Uterus (tissue), 4 donors: ENCODE results near the gene DNM3. TPM values are rescaled to one million over a fixed set of nuclear protein-coding genes. Genes with fewer than 3 reads are reported as not detected.

Experiments used
- DNase-seq, 2 donors: peaks; one replicate each; pipeline ENCODE4 v3.0.0-alpha.2; 2019 to 2020
- H3K27ac ChIP-seq, 2 donors: fragments of 200-600 bp; sonication (generic); 1 replicate in 1 of 2; 2 replicates in 1 of 2; pipeline ENCODE4 v1.5.1; 2016 to 2018
- H3K27me3 ChIP-seq, 2 donors: fragments of 200-600 bp; sonication (generic); one replicate each; pipeline ENCODE4 v1.5.1; 2018 to 2019; ENCODE audit warnings: control low read depth in 1 of 2
- H3K36me3 ChIP-seq, 2 donors: fragments of 200-600 bp; sonication (generic); one replicate each; pipeline ENCODE4 v1.5.1; 2019; ENCODE audit warnings: control low read depth in 1 of 2
- H3K4me1 ChIP-seq, 2 donors: fragments of 200-600 bp; sonication (generic); one replicate each; pipeline ENCODE4 v1.5.1; 2018 to 2019; ENCODE audit warnings: control low read depth in 1 of 2
- H3K4me3 ChIP-seq, 2 donors: fragments of 200-600 bp; sonication (generic); 1 replicate in 1 of 2; 2 replicates in 1 of 2; pipeline ENCODE4 v1.5.1; 2018 to 2019; ENCODE audit warnings: mild to moderate bottlenecking in 1 of 2
- H3K9me3 ChIP-seq, 2 donors: fragments of 200-600 bp; sonication (generic); one replicate each; pipeline ENCODE4 v1.5.1; 2019; ENCODE audit warnings: control low read depth in 1 of 2
- CTCF ChIP-seq, 4 experiments: fragments of 200-600 bp in 2 of 4; fragments of 450-650 bp in 2 of 4; sonication (generic) in 2 of 4; IDR thresholded peaks; one replicate each; pipeline ENCODE4 v1.5.1; 2016 to 2019; ENCODE audit warnings: antibody characterized with exemption in 4 of 4, mild to moderate bottlenecking in 2 of 4, moderate library complexity in 1 of 4
- POLR2A ChIP-seq, 2 donors: fragments of 450-650 bp; IDR thresholded peaks; one replicate each; pipeline ENCODE4 v1.6.1; 2016; ENCODE audit warnings: antibody characterized with exemption in 2 of 2, mild to moderate bottlenecking in 1 of 2, moderate library complexity in 1 of 2
- intact Hi-C: fragments of 100-400 bp; cut with DNase I; formaldehyde crosslinking; loops from one replicate; pipeline ENCODE4 v1.15.1; 2023; ENCODE audit warnings: low total_unique reads
- total RNA-seq, 4 donors: library from RNA; depleted of rRNA in 3 of 4; stranded (reverse); fragments of >200 nt in 3 of 4; gene quantifications; one replicate each; pipeline versions ENCODE4 v1.1.0 to v1.2.4, GENCODE V29; 2014 to 2023
- donor health status: DM: yes; HTN: yes; CAD: no.

DNM3 gene
- total RNA-seq, 4 donors from 2014 or later = 4.7 to 49.2 (median 14.6) TPM

- Histone ChIP-seq H3K9me3 (no peaks in the 10 kb centered on the region), H3K4me3 (no peak overlapping the region), H3K27ac (no peak overlapping the region), H3K27me3 (no peaks in the 10 kb centered on the region), H3K4me1 (no peaks in the 10 kb centered on the region), H3K36me3 (no peaks in the 10 kb centered on the region)
- intact Hi-C loops = no loop called here
- no peak for TF ChIP-seq CTCF (IDR thresholded peaks at IDR 0.05)
- TF ChIP-seq POLR2A (IDR thresholded peaks at IDR 0.05) = no peak
- no peak for DNase-seq
Measured at GRCh38 chr1:172003766-172004530, 162.7 kb downstream of the DNM3 start.

GRCh38 chr1:172004671-172005070 lies 163.4 kb downstream of the DNM3 start:
- no peak overlapping the region for H3K4me3 ChIP-seq
- TF ChIP-seq CTCF (IDR thresholded peaks at IDR 0.05) = no peak
- no peak for TF ChIP-seq POLR2A (IDR thresholded peaks at IDR 0.05)
- DNase-seq = no peak
- H3K9me3 ChIP-seq = no peaks in the 10 kb centered on the region
- intact Hi-C loops = no loop called here
- H3K4me1 ChIP-seq = no peaks in the 10 kb centered on the region
- H3K27ac ChIP-seq = no peak overlapping the region
- H3K27me3 ChIP-seq = no peaks in the 10 kb centered on the region
- H3K36me3 ChIP-seq = no peaks in the 10 kb centered on the region

DNA sequence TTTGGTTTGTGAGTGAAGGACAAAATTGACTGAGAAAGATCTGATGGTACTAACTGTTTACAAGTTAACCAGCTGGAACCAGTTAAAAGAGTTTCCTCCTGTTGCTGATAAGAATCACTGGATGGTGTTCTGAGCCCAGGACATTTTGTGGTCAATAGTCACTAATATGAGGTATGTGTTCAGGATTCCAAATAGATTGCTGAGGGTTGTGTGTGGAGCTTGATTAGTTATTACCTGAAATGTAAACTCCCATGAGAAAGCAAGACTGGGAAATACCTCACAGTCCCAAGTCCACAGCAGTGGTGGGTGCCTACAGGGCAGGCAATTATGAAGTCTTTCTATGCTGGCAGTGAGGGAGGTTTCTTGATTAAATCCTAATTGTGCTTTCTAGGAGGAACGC lies 164.6 kb downstream of the DNM3 start:
- Histone ChIP-seq H3K27me3 (no peaks in the 10 kb centered on the region), H3K9me3 (no peaks in the 10 kb centered on the region), H3K4me1 (no peaks in the 10 kb centered on the region), H3K4me3 (no peak overlapping the region), H3K27ac (no peak overlapping the region), H3K36me3 (no peaks in the 10 kb centered on the region)
- TF ChIP-seq CTCF (IDR thresholded peaks at IDR 0.05) = no peak
- TF ChIP-seq POLR2A (IDR thresholded peaks at IDR 0.05) = no peak
- no peak for DNase-seq
- intact Hi-C loops = no loop called here

DNA sequence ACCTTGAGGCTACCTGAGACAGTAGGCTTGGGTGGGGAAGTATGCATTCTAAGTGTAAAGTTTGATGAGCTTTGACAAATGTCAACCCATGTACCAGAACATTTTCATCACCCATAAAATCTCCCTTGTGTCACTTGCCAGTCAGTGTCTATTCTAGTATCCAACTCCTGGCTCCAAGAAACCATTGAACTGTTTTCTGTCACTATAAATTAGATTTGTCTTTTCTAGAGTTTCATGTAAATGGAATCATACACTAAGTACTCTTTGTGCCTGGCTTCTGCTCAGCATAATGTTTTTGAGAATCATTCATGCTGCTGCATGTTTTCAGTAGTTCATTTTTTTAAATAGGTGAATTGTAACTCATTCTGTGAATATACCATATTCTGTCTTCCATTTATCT lies 165.4 kb downstream of the DNM3 start:
- intact Hi-C loops = no loop called here

More for the DNA sequence above, 165.4 kb downstream of the DNM3 start:
- H3K4me1 ChIP-seq = no peaks in the 10 kb centered on the region
- H3K27ac ChIP-seq = no peak overlapping the region
- TF ChIP-seq POLR2A (IDR thresholded peaks at IDR 0.05) = no peak
- TF ChIP-seq CTCF (IDR thresholded peaks at IDR 0.05) = no peak
- H3K27me3 ChIP-seq = no peaks in the 10 kb centered on the region
- no peak for DNase-seq
- no peaks in the 10 kb centered on the region for H3K9me3 ChIP-seq
- no peak overlapping the region for H3K4me3 ChIP-seq
- H3K36me3 ChIP-seq = no peaks in the 10 kb centered on the region
